ENCODE measurements around the gene RBX1.

DNA sequence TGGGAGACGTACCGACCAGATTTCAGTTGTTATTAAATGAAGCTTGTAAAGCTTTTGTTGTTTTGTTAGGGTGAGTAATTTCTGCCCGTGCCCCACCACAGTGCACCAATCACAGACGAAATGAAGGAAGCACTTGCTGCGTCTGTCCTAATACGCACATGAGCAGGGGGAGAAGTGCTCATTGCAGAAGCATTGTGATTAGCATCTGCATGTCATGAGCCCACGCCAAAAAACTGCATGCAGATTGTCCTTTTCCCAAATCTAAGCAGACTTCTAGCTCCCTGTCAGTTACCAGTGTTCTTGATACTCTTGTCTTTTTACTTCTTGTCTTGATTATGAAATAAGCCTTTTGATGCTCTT lies 15.5 kb downstream of the RBX1 start:
- TF ChIP-seq ISL1 (CRISPR knock-in tag; IDR thresholded peaks at IDR 0.05) (no peak), ZFP3 (CRISPR knock-in tag; IDR thresholded peaks at IDR 0.05) (no peak), RARB (CRISPR knock-in tag; IDR thresholded peaks at IDR 0.05) (no peak)
- TF ChIP-seq, protein P1, sequence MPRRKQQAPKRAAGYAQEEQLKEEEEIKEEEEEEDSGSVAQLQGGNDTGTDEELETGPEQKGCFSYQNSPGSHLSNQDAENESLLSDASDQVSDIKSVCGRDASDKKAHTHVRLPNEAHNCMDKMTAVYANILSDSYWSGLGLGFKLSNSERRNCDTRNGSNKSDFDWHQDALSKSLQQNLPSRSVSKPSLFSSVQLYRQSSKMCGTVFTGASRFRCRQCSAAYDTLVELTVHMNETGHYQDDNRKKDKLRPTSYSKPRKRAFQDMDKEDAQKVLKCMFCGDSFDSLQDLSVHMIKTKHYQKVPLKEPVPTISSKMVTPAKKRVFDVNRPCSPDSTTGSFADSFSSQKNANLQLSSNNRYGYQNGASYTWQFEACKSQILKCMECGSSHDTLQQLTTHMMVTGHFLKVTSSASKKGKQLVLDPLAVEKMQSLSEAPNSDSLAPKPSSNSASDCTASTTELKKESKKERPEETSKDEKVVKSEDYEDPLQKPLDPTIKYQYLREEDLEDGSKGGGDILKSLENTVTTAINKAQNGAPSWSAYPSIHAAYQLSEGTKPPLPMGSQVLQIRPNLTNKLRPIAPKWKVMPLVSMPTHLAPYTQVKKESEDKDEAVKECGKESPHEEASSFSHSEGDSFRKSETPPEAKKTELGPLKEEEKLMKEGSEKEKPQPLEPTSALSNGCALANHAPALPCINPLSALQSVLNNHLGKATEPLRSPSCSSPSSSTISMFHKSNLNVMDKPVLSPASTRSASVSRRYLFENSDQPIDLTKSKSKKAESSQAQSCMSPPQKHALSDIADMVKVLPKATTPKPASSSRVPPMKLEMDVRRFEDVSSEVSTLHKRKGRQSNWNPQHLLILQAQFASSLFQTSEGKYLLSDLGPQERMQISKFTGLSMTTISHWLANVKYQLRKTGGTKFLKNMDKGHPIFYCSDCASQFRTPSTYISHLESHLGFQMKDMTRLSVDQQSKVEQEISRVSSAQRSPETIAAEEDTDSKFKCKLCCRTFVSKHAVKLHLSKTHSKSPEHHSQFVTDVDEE (CRISPR knock-in tag; IDR thresholded peaks at IDR 0.05) = no peak
